ENCODE results near the gene MRPL48.
"Not testable (repeated sequence)": the region's sequence is repeated elsewhere in the genome, so short reads cannot be mapped to it uniquely, and the experiment has no call there.

Gene MRPL48

DNA sequence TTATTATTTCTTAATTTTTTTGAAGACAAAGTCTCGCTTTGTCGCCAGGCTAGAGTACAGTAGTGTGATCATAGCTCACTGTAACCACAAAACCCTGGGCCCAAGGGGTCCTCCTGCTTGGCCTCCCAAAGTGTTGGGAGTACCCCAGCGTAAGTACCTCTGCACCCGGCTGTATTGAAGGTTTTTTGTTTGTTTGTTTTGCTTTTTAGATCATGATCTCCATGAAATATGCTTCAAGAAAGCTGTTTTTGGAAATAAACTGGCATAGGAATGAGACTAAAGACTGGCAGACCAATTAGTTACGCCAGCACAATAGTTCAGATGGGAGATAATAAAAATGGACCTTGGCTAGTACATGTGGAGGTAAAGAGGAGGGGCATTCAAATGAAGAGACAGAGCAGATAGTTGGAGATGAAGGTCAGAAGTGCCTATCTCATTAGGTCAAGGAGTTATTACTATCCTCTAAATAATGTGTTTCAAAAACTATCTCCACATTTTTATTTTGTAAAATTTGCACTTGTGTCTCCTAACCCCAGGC, 4.1 kb upstream of the MRPL48 start:
- no peaks in the 10 kb centered on the region for H3K79me2 ChIP-seq
- no peaks in the 10 kb centered on the region for H3K36me3 ChIP-seq (ENCODE audit: control insufficient read depth, insufficient read depth, low read length)
- TF ChIP-seq, protein P1, sequence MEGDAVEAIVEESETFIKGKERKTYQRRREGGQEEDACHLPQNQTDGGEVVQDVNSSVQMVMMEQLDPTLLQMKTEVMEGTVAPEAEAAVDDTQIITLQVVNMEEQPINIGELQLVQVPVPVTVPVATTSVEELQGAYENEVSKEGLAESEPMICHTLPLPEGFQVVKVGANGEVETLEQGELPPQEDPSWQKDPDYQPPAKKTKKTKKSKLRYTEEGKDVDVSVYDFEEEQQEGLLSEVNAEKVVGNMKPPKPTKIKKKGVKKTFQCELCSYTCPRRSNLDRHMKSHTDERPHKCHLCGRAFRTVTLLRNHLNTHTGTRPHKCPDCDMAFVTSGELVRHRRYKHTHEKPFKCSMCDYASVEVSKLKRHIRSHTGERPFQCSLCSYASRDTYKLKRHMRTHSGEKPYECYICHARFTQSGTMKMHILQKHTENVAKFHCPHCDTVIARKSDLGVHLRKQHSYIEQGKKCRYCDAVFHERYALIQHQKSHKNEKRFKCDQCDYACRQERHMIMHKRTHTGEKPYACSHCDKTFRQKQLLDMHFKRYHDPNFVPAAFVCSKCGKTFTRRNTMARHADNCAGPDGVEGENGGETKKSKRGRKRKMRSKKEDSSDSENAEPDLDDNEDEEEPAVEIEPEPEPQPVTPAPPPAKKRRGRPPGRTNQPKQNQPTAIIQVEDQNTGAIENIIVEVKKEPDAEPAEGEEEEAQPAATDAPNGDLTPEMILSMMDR (IDR thresholded peaks at IDR 0.05): no peak
- H3K4me3 ChIP-seq (ENCODE audit: low read depth, low read length): no peak overlapping the region
- H3K9ac ChIP-seq: no peak overlapping the region
- H3K27ac ChIP-seq: no peak overlapping the region
- H2AFZ ChIP-seq: no peak overlapping the region
- H3K27me3 ChIP-seq (ENCODE audit: control insufficient read depth, insufficient read depth, low read length): no peaks in the 10 kb centered on the region
- H3K4me1 ChIP-seq: no peaks in the 10 kb centered on the region
- no peak overlapping the region for H3K4me2 ChIP-seq (ENCODE audit: low read length)
- H3K9me3 ChIP-seq (ENCODE audit: control insufficient read depth, low read length): no peaks in the 10 kb centered on the region

DNA sequence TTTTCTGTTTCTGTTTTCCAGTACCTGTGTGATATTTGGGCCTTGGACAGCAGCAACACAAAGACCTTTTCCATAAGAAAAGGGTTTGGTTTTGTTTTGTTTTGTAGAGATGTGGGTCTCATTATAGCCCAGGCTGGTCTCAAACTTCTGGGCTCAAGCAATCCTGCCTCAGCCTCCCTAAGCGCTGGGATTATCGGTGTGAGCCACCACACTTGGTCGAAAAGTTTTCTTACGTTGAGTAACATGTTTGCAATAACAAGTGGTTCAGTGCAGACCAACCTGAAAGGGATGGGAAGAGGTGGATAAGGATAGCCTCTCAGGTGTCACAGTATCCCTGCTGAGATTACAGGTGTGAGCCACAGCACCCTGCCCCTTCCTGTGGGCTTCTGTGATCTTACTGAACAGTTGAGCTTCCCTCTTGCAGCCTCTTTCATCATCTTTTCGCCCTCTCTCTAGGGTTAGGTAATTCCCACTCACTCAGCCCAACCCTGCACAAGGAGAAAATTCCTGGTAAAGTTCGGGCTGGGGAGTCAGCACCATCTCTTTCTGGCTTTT, 3.5 kb upstream of the MRPL48 start:
- Histone ChIP-seq H3K9ac (no peak overlapping the region), H3K4me3 (ENCODE audit: low read depth, low read length) (no peak overlapping the region), H3K4me2 (ENCODE audit: low read length) (no peak overlapping the region), H3K36me3 (ENCODE audit: control insufficient read depth, insufficient read depth, low read length) (no peaks in the 10 kb centered on the region), H3K9me3 (ENCODE audit: control insufficient read depth, low read length) (no peaks in the 10 kb centered on the region), H3K27me3 (ENCODE audit: control insufficient read depth, insufficient read depth, low read length) (no peaks in the 10 kb centered on the region), H3K79me2 (no peaks in the 10 kb centered on the region), H3K27ac (no peak overlapping the region), H2AFZ (no peak overlapping the region), H3K4me1 (no peaks in the 10 kb centered on the region)
- TF ChIP-seq, protein P1 (IDR thresholded peaks at IDR 0.05): no peak

- Histone ChIP-seq H3K27me3 (ENCODE audit: control insufficient read depth, insufficient read depth, low read length) (no peaks in the 10 kb centered on the region), H3K9me3 (ENCODE audit: control insufficient read depth, low read length) (no peaks in the 10 kb centered on the region), H2AFZ (no peak overlapping the region), H3K36me3 (ENCODE audit: control insufficient read depth, insufficient read depth, low read length) (no peaks in the 10 kb centered on the region), H3K4me3 (ENCODE audit: low read depth, low read length) (no peak overlapping the region), H3K27ac (no peak overlapping the region), H3K4me1 (no peaks in the 10 kb centered on the region), H3K9ac (no peak overlapping the region), H3K79me2 (no peaks in the 10 kb centered on the region), H3K4me2 (ENCODE audit: low read length) (no peak overlapping the region)
- TF ChIP-seq, protein P1 (IDR thresholded peaks at IDR 0.05): no peak
These were observed 2.9 kb upstream of the MRPL48 start for GRCh38 chr11:73784734-73785133.

GRCh38 chr11:73785467-73785866, 2.2 kb upstream of the MRPL48 start:
- H3K4me2 ChIP-seq (ENCODE audit: low read length); H3K27me3 ChIP-seq (ENCODE audit: control insufficient read depth, insufficient read depth, low read length); H3K36me3 ChIP-seq (ENCODE audit: control insufficient read depth, insufficient read depth, low read length); H3K9ac ChIP-seq; H3K27ac ChIP-seq; H3K79me2 ChIP-seq; H3K4me3 ChIP-seq (ENCODE audit: low read depth, low read length); H3K9me3 ChIP-seq (ENCODE audit: control insufficient read depth, low read length); H3K4me1 ChIP-seq; H2AFZ ChIP-seq: not testable (repeated sequence)

- Histone ChIP-seq H3K4me3 (ENCODE audit: low read depth, low read length) (peak overlapping the region; percentile 90), H3K4me1 (no peaks in the 10 kb centered on the region), H3K36me3 (ENCODE audit: control insufficient read depth, insufficient read depth, low read length) (no peaks in the 10 kb centered on the region), H3K9me3 (ENCODE audit: control insufficient read depth, low read length) (no peaks in the 10 kb centered on the region), H2AFZ (peak overlapping the region; percentile 96), H3K9ac (no peak overlapping the region), H3K27me3 (ENCODE audit: control insufficient read depth, insufficient read depth, low read length) (no peaks in the 10 kb centered on the region), H3K27ac (peak overlapping the region; percentile 94), H3K4me2 (ENCODE audit: low read length) (peak overlapping the region; percentile 80), H3K79me2 (no peaks in the 10 kb centered on the region)
- TF ChIP-seq, protein P1 (IDR thresholded peaks at IDR 0.05): no peak
These were observed 527 bp upstream of the MRPL48 start for GRCh38 chr11:73787051-73787642.

All from parathyroid adenoma (tissue), 2 donors.